ENCODE data around the gene CACNB2. TPM values are rescaled to one million over a fixed set of nuclear protein-coding genes. Genes with fewer than 3 reads are reported as not detected.

Gene CACNB2
- polyA plus RNA-seq, 2 of the 4 experiments (the other 2 are of a cell fraction), result not detected

GRCh38 chr10:18109341-18109870 lies 30.8 kb upstream of the CACNB2 start:
- Histone ChIP-seq H3K4me1 (no peaks in the 10 kb centered on the region), H3K27ac (no peak overlapping the region), H3K4me3 (no peak overlapping the region), H3K9me3 (peaks cover 2% of the 10 kb centered on the region; the same call in 1 of the 3 replicates), H3K4me2 (no peak overlapping the region)
- DNase-seq (ENCODE audit: low read depth in 1 of 2, low spot score in 1 of 2) (no peak), ATAC-seq (no peak), FAIRE-seq (no peak)
- TF ChIP-seq ELK1 (IDR thresholded peaks at IDR 0.05; ENCODE audit: low read depth, low read length), result no peak
- TF ChIP-seq CHD4 (IDR thresholded peaks at IDR 0.05; ENCODE audit: borderline replicate concordance), result no peak
- TF ChIP-seq RAD21 (conservative IDR thresholded peaks at IDR 0.05 in 1 of 2, IDR thresholded peaks at IDR 0.05 in 1 of 2), result no peak
- TF ChIP-seq EP300 (IDR thresholded peaks at IDR 0.05), result no peak
- no peak for TF ChIP-seq E2F6 (IDR thresholded peaks at IDR 0.05; ENCODE audit: borderline replicate concordance, low read depth)
- ChIA-PET POLR2A (no interaction called here), CTCF (interaction anchor here (0.6 kb wide), 1 partner anchor 1326 kb away, joined by 4 read pairs; no protein-coding TSS in a partner anchor)
- 34% methylated on average over 6 of the region's 6 CpGs for WGBS (ENCODE audit: missing lambda C conversion rate)

- ATAC-seq (no peak), FAIRE-seq (no peak), DNase-seq (ENCODE audit: low read depth in 1 of 2, low spot score in 1 of 2) (no peak)
- no peaks in the 10 kb centered on the region for H3K4me1 ChIP-seq
- no peak overlapping the region for H3K4me3 ChIP-seq
- ChIA-PET POLR2A (no interaction called here), CTCF (interaction anchor here (1.3 kb wide), 1 partner anchor 9 kb away, joined by 3 read pairs; no protein-coding TSS in a partner anchor)
- peaks cover 2% of the 10 kb centered on the region; the same call in 1 of the 3 replicates for H3K9me3 ChIP-seq
- TF ChIP-seq HDAC2 (IDR thresholded peaks at IDR 0.05) (no peak), HES2 (IDR thresholded peaks at IDR 0.05) (no peak)
- H3K4me2 ChIP-seq, result no peak overlapping the region
- WGBS (ENCODE audit: missing lambda C conversion rate), result 0% methylated on average over 1 of the region's 1 CpG
- H3K27ac ChIP-seq, result no peak overlapping the region
Measured at GRCh38 chr10:18113881-18114280, 26.3 kb upstream of the CACNB2 start.

- TF ChIP-seq ZFP36 (IDR thresholded peaks at IDR 0.05; ENCODE audit: borderline replicate concordance, partially characterized antibody) (no peak), ZSCAN20 (CRISPR knock-in tag; IDR thresholded peaks at IDR 0.05) (no peak), HOXB13 (CRISPR knock-in tag; IDR thresholded peaks at IDR 0.05; ENCODE audit: low read depth) (no peak), RAD21 (conservative IDR thresholded peaks at IDR 0.05 in 1 of 2, IDR thresholded peaks at IDR 0.05 in 1 of 2) (no peak), EHF (CRISPR knock-in tag; IDR thresholded peaks at IDR 0.05) (no peak), FOXS1 (CRISPR knock-in tag; IDR thresholded peaks at IDR 0.05) (no peak), USF2 (IDR thresholded peaks at IDR 0.05) (no peak), ELK1 (IDR thresholded peaks at IDR 0.05; ENCODE audit: low read depth, low read length) (no peak), FOSL2 (IDR thresholded peaks at IDR 0.05) (no peak), FOSL2 (CRISPR knock-in tag; IDR thresholded peaks at IDR 0.05) (no peak), CTCF (IDR thresholded peaks at IDR 0.05) (no peak), E2F6 (IDR thresholded peaks at IDR 0.05; ENCODE audit: borderline replicate concordance, low read depth) (no peak), FOSB (CRISPR knock-in tag; IDR thresholded peaks at IDR 0.05) (no peak), HES2 (IDR thresholded peaks at IDR 0.05) (no peak), MAX (IDR thresholded peaks at IDR 0.05) (no peak), SREBF2 (IDR thresholded peaks at IDR 0.05) (no peak), NFE2L2 (conservative IDR thresholded peaks at IDR 0.05; ENCODE audit: low read length) (no peak), RCOR1 (IDR thresholded peaks at IDR 0.05; ENCODE audit: low read depth, low read length) (no peak)
- no peak for DNase-seq (ENCODE audit: low read depth in 1 of 2, low spot score in 1 of 2)
- Histone ChIP-seq H3K27ac (no peak overlapping the region), H3K9me3 (no peaks in the 10 kb centered on the region), H3K4me2 (no peak overlapping the region), H3K4me3 (no peak overlapping the region), H3K4me1 (no peaks in the 10 kb centered on the region)
- POLR2A ChIA-PET, result no interaction called here
- no peak for FAIRE-seq
- CTCF ChIA-PET, result interaction anchor here (0.6 kb wide), 1 partner anchor 541 kb away, joined by 3 read pairs; no protein-coding TSS in a partner anchor
- WGBS (ENCODE audit: missing lambda C conversion rate), result 65% methylated on average over 2 of the region's 2 CpGs
- ATAC-seq, result no peak
Measured at GRCh38 chr10:18117276-18117675, 22.9 kb upstream of the CACNB2 start.

Measured in A549 (cell line).